ENCODE data around the gene PTCH2. TPM values are rescaled to one million over a fixed set of nuclear protein-coding genes. Genes with fewer than 3 reads are reported as not detected.
A peak's percentile ranks its signal among the peaks of the same experiment; 100 is the strongest.
"Not testable (repeated sequence)": the region's sequence is repeated elsewhere in the genome, so short reads cannot be mapped to it uniquely, and the experiment has no call there.

Gene PTCH2
- total RNA-seq, 1 donor from 2014 or later = not detected

DNA sequence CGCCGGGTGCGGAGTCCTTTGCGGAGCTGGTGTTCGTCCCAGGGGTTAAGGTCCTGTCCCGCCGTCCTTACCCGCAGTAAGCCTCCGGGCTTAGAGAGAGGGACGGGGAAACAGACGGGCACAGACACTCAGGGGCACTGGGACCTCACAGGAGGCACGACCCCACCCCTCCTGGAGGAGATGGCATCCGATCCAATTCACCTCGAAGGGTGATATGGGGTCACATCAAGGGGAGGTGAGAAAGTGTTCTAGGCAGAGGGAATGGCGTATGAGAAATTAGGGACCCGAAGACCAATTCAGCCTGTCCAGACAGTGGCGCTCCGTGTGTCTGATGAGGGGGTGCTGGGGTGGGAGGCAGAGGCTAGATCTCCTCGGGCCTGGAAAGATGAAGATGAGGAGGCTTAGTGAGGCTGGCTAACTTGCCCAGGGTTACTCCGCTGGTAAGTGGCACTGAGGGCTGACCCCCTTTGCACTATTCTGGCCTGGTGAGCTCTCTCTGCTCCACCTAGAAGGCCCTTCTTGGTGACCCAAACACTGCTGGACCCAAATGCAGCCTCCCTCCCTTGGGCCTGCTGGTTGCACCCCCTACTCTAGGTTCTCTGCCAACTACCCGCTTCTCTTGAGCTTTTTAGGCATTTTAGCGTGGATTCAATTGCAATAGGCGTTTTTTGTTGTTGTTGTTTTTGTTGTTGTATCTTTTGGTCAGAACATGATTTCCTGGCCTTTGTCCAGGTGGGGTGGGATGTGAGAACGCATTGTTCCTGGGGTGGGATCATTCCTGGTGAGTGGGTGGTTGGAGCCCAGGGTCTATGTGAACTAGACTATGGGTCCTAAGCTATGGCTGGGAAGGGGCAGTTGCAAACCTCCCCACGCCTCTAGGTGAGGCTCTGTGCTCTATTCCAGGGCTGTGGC, 22.5 kb downstream of the PTCH2 start:
- peak overlapping the region; percentile 77 to 95 for H3K27ac ChIP-seq
- no peak for DNase-seq (ENCODE audit: low spot score in 2 of 2)

DNA sequence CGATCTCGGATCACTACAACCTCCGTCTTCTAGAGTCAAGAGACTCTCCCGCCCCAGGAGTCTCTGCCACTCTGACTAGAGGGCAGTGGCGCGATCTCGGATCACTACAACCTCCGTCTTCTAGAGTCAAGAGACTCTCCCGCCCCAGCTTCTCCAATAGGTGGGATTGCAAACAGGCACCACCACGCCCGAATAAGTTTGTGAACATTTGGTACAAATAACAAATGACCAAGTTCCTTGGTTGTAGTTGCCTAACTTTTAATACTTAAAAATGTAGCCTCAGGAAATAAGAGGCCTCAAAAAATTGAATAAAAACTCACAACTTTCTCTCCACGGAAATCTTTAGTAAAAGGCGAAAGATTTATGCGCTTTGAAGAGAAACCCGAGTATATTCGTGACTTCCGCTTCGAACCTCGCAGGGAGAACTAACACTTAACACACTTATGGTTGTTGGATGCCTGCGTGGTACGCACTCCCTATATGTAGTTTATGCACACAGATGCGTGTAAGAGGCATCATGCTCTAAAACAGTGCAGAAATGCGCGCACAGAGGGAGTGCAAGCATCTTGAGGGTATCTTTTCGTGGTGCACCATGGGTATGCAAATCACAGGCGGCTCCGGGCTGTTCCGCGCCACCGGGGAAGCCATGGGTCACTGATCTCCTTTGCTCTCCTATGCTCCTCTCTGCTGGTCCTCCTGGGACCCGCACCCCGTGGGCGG, 23.3 kb downstream of the PTCH2 start:
- intact Hi-C loops (cut with DNase I) = loop anchor here (1.0 to 2.0 kb wide), 2 partner anchors 11 to 19 kb away; partner anchors contain the start of genes BTBD19 and PLK3
- peaks cover 0 to 20% of the 10 kb centered on the region in 2 donors for H3K4me1 ChIP-seq
- TF ChIP-seq, protein P1, sequence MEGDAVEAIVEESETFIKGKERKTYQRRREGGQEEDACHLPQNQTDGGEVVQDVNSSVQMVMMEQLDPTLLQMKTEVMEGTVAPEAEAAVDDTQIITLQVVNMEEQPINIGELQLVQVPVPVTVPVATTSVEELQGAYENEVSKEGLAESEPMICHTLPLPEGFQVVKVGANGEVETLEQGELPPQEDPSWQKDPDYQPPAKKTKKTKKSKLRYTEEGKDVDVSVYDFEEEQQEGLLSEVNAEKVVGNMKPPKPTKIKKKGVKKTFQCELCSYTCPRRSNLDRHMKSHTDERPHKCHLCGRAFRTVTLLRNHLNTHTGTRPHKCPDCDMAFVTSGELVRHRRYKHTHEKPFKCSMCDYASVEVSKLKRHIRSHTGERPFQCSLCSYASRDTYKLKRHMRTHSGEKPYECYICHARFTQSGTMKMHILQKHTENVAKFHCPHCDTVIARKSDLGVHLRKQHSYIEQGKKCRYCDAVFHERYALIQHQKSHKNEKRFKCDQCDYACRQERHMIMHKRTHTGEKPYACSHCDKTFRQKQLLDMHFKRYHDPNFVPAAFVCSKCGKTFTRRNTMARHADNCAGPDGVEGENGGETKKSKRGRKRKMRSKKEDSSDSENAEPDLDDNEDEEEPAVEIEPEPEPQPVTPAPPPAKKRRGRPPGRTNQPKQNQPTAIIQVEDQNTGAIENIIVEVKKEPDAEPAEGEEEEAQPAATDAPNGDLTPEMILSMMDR (IDR thresholded peaks at IDR 0.05) = peak in 1 of 3 experiments; percentile 16
- H3K9me3 ChIP-seq = no peaks in the 10 kb centered on the region
- peak in 1 of 2 donors; percentile 95 for DNase-seq (ENCODE audit: low spot score in 2 of 2)
- peaks cover 11 to 12% of the 10 kb centered on the region in 2 donors for H3K36me3 ChIP-seq
- H3K27ac ChIP-seq = peak overlapping the region; percentile 77 to 95
- H3K4me3 ChIP-seq = peak overlapping the region; percentile 66
- no peaks in the 10 kb centered on the region for H3K27me3 ChIP-seq

More for the DNA sequence above, 22.5 kb downstream of the PTCH2 start:
- Histone ChIP-seq H3K4me3 (peak overlapping the region; percentile 66), H3K36me3 (peaks cover 4% of the 10 kb centered on the region in 2 donors), H3K4me1 (peaks cover 0 to 20% of the 10 kb centered on the region in 2 donors), H3K9me3 (no peaks in the 10 kb centered on the region), H3K27me3 (no peaks in the 10 kb centered on the region)
- intact Hi-C loops (cut with DNase I) = no loop called here
- TF ChIP-seq, protein P1 (IDR thresholded peaks at IDR 0.05) = no peak

DNA sequence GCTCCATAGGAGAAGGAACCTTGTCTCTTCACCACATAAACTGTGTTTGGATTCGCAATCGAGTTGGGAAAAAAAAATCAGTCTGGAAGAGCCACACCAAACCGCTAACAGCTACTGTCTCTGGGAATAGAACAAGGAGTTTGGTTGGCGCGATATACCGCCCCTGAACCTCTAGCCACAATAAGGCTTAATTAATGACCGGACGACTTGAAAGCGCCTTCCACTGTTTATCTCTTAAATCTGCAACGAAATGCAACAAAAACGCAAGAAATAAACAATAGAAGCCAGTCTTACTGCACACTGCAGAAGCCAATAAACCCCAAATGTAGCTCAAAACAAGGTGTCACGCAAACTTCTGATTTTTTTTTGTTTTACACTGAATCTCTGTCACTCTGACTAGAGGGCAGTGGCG, 23.9 kb downstream of the PTCH2 start:
- peaks cover 11 to 14% of the 10 kb centered on the region in 2 donors for H3K36me3 ChIP-seq
- TF ChIP-seq, protein P1 (IDR thresholded peaks at IDR 0.05) = no peak
- DNase-seq (ENCODE audit: low spot score in 2 of 2) = peak in 1 of 2 donors; percentile 61
- no peaks in the 10 kb centered on the region for H3K27me3 ChIP-seq
- intact Hi-C loops (cut with DNase I) = loop anchor here (1.0 to 2.0 kb wide), 2 partner anchors 11 to 18 kb away; partner anchors contain the start of genes BTBD19 and PLK3
- peak overlapping the region; percentile 47 to 66 for H3K4me3 ChIP-seq
- H3K4me1 ChIP-seq = peaks cover 0 to 20% of the 10 kb centered on the region in 2 donors
- H3K9me3 ChIP-seq = no peaks in the 10 kb centered on the region
- peak overlapping the region; percentile 77 to 95 for H3K27ac ChIP-seq

DNA sequence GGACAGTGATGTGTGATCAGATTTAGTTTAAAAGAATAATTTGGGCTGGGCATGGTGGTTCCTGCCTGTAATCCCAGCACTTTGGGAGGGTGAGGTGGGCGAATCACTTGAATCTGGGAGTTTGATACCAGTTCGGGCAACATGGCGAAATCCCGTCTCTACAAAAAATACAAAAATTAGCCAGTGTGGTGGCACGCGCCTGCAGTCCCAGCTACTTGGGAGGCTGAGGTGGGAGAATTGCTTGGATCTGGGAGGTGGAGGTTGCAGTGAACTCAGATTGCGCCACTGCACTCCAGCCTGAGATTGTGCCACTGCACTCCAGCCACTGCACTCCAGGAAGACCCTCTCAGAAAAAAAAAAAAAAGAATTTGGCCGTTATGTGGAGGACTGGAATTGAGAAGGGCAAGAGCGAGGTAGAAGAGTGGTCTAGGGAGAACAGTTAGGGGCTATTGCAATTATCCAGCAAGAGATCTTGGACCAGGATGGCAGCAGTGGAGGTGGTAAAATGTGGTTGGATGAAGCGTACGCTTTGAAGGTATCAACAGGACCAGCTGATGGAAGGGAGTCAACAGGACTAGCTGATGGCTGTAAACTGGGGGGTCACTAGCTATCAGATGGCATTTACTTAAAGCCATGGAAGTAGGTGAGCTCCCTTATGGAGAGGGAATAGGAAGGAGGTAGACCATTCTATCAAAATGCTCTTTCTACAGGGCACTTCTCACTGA, 25.1 kb downstream of the PTCH2 start:
- Histone ChIP-seq H3K9me3 (no peaks in the 10 kb centered on the region), H3K36me3 (peaks cover 13 to 24% of the 10 kb centered on the region in 2 donors), H3K27me3 (no peaks in the 10 kb centered on the region), H3K4me3 (no peak overlapping the region), H3K27ac (peak overlapping the region; percentile 77 to 95), H3K4me1 (peaks cover 0 to 25% of the 10 kb centered on the region in 2 donors)
- TF ChIP-seq, protein P1 (IDR thresholded peaks at IDR 0.05) = no peak
- intact Hi-C loops (cut with DNase I) = loop anchor here (2.0 kb wide), 1 partner anchor 17 kb away; the partner anchor contains the start of gene PLK3
- DNase-seq (ENCODE audit: low spot score in 2 of 2) = peak in 1 of 2 donors; percentile 50

DNA sequence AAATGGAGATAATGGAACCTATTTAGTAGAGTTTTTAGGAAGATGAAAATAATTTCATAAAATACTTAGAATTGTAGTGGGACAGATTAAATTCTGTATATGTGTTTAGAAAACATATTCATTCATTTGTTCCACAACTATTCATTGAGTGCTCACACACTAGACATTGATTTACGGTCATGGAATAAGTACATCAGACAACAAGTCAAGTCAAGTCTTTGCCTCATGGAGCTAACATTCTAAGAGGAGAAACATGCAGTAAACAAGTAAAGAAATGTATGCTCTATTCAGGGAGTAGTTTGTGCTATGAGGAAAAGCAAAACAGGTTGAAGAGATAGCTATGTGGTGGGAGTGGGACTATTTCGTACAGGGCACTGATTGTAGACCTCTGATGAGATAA, 25.7 kb downstream of the PTCH2 start:
- Histone ChIP-seq H3K27me3 (no peaks in the 10 kb centered on the region), H3K36me3 (peaks cover 15 to 25% of the 10 kb centered on the region in 2 donors), H3K4me1 (peaks cover 0 to 25% of the 10 kb centered on the region in 2 donors), H3K9me3 (no peaks in the 10 kb centered on the region), H3K27ac (no peak overlapping the region), H3K4me3 (no peak overlapping the region)
- intact Hi-C loops (cut with DNase I) = no loop called here
- TF ChIP-seq, protein P1 (IDR thresholded peaks at IDR 0.05) = no peak
- DNase-seq (ENCODE audit: low spot score in 2 of 2) = no peak

DNA sequence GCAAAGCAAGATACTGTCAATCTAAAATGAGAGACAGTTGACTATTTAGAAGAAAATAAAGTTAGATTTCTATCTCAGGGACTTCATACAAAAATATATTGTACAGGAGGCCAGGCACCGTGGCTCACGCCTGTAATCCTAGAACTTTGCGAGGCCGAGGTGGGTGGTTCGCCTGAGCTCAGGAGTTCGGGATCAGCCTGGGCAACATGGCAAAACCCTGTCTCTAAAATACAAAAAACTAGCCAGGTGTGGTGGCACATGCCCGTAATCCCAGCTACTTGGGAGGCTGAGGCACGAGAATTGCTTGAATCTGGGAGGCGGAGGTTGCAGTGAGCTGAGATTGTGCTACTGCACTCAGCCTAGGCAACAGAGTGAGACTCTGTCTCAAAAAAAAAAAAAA, 27.1 kb downstream of the PTCH2 start:
- intact Hi-C loops (cut with DNase I); H3K9me3 ChIP-seq; H3K27me3 ChIP-seq; H3K4me3 ChIP-seq; H3K27ac ChIP-seq: not testable (repeated sequence)
- Histone ChIP-seq H3K4me1 (peaks cover 5 to 32% of the 10 kb centered on the region in 2 donors), H3K36me3 (peaks cover 15 to 25% of the 10 kb centered on the region in 2 donors)
- DNase-seq (ENCODE audit: low spot score in 2 of 2) = peak in 1 of 2 donors; percentile 56

All from ascending aorta (tissue), 2 donors.